Stimulated activated naive CD4-positive, alpha-beta T cell treated with Interleukin-2 at 50 U/mL for 16 hours (primary cell): Measurements from ENCODE around the gene CMTM2.
"Not testable (repeated sequence)": the region's sequence is repeated elsewhere in the genome, so short reads cannot be mapped to it uniquely, and the experiment has no call there.

Source experiments
- DNase-seq: peaks from one replicate; lab custom pipeline; 2025; lab: John Stamatoyannopoulos, UW

CMTM2 gene

GRCh38 chr16:66630561-66631260, 51.4 kb downstream of the CMTM2 start:
- not testable (repeated sequence) for DNase-seq

- DNase-seq = not testable (repeated sequence)
Measured at GRCh38 chr16:66631558-66631957, 52.3 kb downstream of the CMTM2 start.

GRCh38 chr16:66634527-66635196, 55.4 kb downstream of the CMTM2 start:
- DNase-seq = no peak

DNA sequence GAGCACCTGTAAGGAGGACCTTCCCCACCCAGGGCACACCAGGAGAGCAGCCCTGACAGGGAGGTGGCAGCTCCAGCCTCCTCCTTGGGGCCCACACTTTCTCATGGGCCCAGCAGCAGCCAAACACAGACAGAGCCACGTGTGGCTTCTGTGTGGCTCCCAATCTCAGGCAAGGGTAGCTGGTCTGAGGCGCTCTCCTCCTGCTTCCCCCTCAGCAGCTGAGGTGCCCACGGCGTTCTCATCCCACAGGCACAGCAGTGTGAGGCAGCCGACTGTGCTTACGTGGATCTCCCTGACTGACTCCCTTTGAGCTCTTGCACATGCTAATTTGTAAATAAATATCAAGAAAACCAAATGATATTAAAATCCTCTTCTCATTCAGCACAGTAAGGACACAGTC, 56.1 kb downstream of the CMTM2 start:
- no peak for DNase-seq

- no peak for DNase-seq
Measured at GRCh38 chr16:66636199-66636598, 56.9 kb downstream of the CMTM2 start.

DNA sequence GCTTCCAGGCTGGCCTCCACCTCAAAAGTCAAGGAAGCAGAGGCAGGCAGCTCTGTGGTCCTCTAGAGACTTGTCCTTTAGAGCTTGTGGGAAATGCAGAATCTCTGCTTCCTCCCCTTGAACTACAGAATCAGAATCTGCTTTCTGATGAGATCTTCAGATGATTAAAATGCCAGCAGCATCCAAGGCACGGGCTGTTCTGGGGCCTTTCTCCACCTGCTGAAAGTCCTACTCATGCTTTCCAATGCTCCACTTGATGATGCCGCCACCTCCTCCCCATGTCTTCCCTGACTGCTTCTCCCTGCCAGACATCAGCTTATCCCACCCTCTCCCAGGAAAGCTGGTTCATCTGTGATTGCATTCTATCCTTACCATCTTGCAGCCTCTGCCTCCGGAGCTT, 58.5 kb downstream of the CMTM2 start:
- DNase-seq = no peak
